Natural killer cell (primary cell): ENCODE results near the gene ITIH2. TPM values are rescaled to one million over a fixed set of nuclear protein-coding genes. Genes with fewer than 3 reads are reported as not detected.

ENCODE experiments used
- ATAC-seq, 3 donors: fragments of 150-1000 bp in 2 of 3; fragments of 200-7000 bp in 1 of 3; cut with Tn5 transposase; 1 replicate in 1 of 3; 2 replicates in 2 of 3; pipeline ENCODE4 v1.10.0; 2021; ENCODE audit warnings: mild to moderate bottlenecking in 2 of 3, moderate library complexity in 2 of 3
- DNase-seq, 2 donors: peaks; one replicate each; pipeline versions ENCODE4 v3.0.0 to v3.0.0-alpha.2; 2013 to 2021; ENCODE audit warnings: mixed read lengths in 1 of 2
- H3K27ac ChIP-seq: one replicate; pipeline ENCODE4 v1.5.1; 2013; ENCODE audit warnings: mild to moderate bottlenecking, low read length
- H3K27me3 ChIP-seq: one replicate; pipeline ENCODE4 v1.6.1; 2013; ENCODE audit warnings: low read length; ENCODE audit not compliant: control insufficient read depth, insufficient read depth
- H3K36me3 ChIP-seq: one replicate; pipeline ENCODE4 v1.6.1; 2013; ENCODE audit warnings: low read length; ENCODE audit not compliant: control insufficient read depth, insufficient read depth
- H3K4me1 ChIP-seq: one replicate; pipeline ENCODE4 v1.6.1; 2013; ENCODE audit warnings: low read length; ENCODE audit not compliant: control insufficient read depth, insufficient read depth
- H3K4me3 ChIP-seq: one replicate; pipeline ENCODE4 v1.5.1; 2013; ENCODE audit warnings: low read length
- H3K9me3 ChIP-seq: one replicate; pipeline ENCODE4 v1.6.1; 2013; ENCODE audit warnings: low read length; ENCODE audit not compliant: control insufficient read depth, insufficient read depth
- H3K27ac Mint-ChIP-seq, 2 donors: one replicate each; pipeline ENCODE4 v1.8.0; 2022; ENCODE audit warnings: mild to moderate bottlenecking in 2 of 2, mixed read lengths in 2 of 2, moderate library complexity in 1 of 2
- H3K27me3 Mint-ChIP-seq, 2 donors: one replicate each; pipeline ENCODE4 v1.8.0; 2022; ENCODE audit warnings: low read depth in 2 of 2, mixed read lengths in 2 of 2
- H3K36me3 Mint-ChIP-seq: one replicate; pipeline ENCODE4 v1.8.0; 2022; ENCODE audit warnings: mixed read lengths
- H3K4me1 Mint-ChIP-seq, 2 donors: one replicate each; pipeline ENCODE4 v1.8.0; 2022; ENCODE audit warnings: mixed read lengths in 2 of 2
- H3K4me3 Mint-ChIP-seq: one replicate; pipeline ENCODE4 v1.8.0; 2022; ENCODE audit warnings: mild to moderate bottlenecking, moderate library complexity, mixed read lengths
- H3K9me3 Mint-ChIP-seq, 2 donors: one replicate each; pipeline ENCODE4 v1.8.0; 2022; ENCODE audit warnings: mixed read lengths in 2 of 2
- CTCF ChIP-seq: fragments of 200-600 bp; IDR thresholded peaks from one replicate; pipeline ENCODE4 v1.8.0; 2022; ENCODE audit warnings: antibody characterized with exemption
- WGBS: methylation state at CpG from one replicate; pipeline ENCODE4 v1.1.7; 2013; ENCODE audit warnings: missing lambda C conversion rate; ENCODE audit not compliant: insufficient coverage; 5-methylcytosine and 5-hydroxymethylcytosine counted together
- intact Hi-C: fragments of 100-400 bp; cut with micrococcal nuclease; formaldehyde crosslinking; loops from one replicate; pipeline ENCODE4 v1.14.2; 2022
- total RNA-seq, 4 donors: library from RNA; stranded (reverse); fragments of 120-200 nt in 1 of 4; gene quantifications; one replicate each; pipeline versions ENCODE4 v1.2.3 to v1.2.4, GENCODE V29; 2013 to 2022

Gene ITIH2
- total RNA-seq, 3 donors from 2014 or later (not counting 1 experiment from before 2014, with no cell fraction given), result not detected

DNA sequence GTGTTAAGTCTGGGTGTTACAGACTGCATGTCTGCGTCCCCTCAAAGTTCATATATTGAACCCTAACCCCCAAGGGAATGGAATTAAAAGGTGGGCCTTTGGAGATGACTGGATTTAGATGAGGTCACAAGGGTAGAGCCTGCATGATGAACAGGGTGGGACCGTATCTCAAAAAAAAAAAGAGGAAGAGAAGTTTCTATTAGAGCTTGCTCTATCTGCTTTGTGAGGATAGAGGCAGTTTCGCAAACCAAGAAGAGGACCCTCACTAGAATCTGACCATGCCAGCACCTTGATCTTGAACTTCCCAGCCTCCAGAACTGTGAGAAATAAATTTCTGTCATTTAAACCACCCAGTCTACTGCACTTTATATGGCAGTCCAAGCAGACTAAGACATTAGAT, 83.3 kb downstream of the ITIH2 start:
- ATAC-seq (no peak), DNase-seq (no peak)
- Histone ChIP-seq H3K27me3 (no peaks in the 10 kb centered on the region), H3K9me3 (no peaks in the 10 kb centered on the region), H3K4me3 (no peak overlapping the region), H3K36me3 (peaks cover 3% of the 10 kb centered on the region), H3K4me1 (peaks cover 19% of the 10 kb centered on the region), H3K27ac (no peak overlapping the region)
- Mint-ChIP-seq H3K9me3 (no peaks in the 10 kb centered on the region), H3K27ac (no peak overlapping the region), H3K36me3 (no peaks in the 10 kb centered on the region), H3K4me1 (peaks cover 22 to 29% of the 10 kb centered on the region in 2 donors), H3K27me3 (no peaks in the 10 kb centered on the region), H3K4me3 (no peak overlapping the region)
- intact Hi-C loops, result no loop called here
- TF ChIP-seq CTCF, result no peak
- 35% methylated on average over 2 of the region's 3 CpGs for WGBS

DNA sequence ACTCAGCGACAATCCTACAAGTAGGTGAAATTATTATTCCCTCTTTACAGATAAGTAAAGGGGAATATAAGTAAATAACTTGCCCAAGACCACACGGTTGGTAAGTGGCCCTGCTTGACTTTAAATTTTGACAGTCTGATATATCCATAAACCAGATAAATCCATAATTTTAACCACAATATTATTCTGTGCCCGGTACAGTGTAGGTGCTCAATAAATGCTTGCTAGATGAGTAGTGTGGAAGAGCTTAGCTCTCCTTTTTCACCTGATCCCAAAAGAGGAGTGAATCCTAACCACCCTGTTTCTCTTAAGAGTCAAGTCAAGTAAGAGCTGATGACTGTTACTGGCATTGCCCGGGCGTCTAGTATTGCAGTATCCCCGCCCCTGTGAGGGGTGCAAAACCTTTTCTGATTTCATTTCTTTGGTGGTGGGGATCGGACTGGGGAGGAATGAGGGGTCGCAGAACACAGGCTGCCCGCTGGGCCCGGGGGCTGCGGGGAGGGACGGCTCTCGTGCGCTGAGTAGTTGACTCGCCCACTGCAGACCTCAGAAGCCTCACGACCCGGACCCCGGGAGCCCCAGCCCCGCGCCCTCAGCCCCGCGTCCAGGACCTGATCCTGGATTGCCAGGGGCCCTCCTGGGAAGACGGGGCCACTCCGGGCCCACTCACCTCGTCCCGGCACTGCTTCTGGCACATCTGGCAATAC, 84.2 kb downstream of the ITIH2 start:
- peaks cover 19% of the 10 kb centered on the region for H3K4me1 ChIP-seq
- peak in 1 of 2 donors; percentile 23 for DNase-seq
- no peak overlapping the region for H3K27ac Mint-ChIP-seq

DNA sequence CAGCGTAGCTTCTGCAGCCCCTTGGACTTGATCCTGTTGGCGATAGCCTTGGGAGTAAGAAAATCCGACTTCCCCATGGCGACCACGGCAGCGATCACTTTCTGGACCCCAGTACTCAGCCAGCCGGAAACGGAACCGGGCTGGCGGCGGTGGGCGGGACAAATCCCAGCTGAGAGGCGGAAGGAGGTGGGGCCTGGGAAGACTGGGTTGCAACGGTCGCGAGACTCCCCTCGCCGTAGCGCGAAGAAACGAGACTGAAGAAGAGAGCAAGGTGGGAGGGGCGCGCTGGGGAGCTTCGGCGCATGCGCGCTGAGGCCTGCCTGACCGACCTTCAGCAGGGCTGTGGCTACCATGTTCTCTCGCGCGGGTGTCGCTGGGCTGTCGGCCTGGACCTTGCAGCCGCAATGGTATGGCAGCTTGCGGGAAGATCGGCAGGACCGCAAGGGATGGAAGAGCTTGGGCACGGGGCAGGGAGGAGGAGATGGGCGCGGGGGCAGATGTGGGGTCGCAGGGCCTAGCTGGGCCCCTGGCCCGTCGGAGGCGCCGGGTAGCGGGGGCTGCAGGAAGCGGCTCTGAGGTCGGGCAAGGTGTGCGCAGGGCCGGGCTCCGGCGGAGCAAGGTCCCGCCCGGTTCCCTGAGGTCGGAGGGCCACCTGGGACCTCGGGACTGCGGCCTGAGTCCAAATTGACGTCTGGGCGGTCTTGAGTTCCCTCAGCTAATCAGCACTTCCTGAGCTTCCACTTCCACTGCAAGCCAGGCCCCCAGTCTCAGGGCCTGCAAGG, 84.9 kb downstream of the ITIH2 start, which contains the start of the genes ATP5F1C and KIN:
ATP5F1C (plus strand) TSS at position 321 of the 782 bp plus-strand sequence; CDS start at position 352, 31 bp downstream.
KIN (minus strand) TSS at position 137 of the 782 bp plus-strand sequence; CDS start at position 77, 60 bp downstream.
- ATAC-seq, result peak; percentile 96 to 98 (median 96)
- Histone ChIP-seq H3K27me3 (no peaks in the 10 kb centered on the region), H3K27ac (peak within 1 kb of the TSS; percentile 63), H3K36me3 (peaks cover 9% of the 10 kb centered on the region), H3K9me3 (no peaks in the 10 kb centered on the region), H3K4me1 (peaks cover 19% of the 10 kb centered on the region), H3K4me3 (peak within 1 kb of the TSS; percentile 87)
- intact Hi-C loops, result loop anchor here (1.0 kb wide), 1 partner anchor 30 kb away; the partner anchor contains the start of gene TAF3
- Mint-ChIP-seq H3K27ac (no peak within 1 kb of the TSS), H3K4me1 (peaks cover 38 to 45% of the 10 kb centered on the region in 2 donors), H3K9me3 (no peaks in the 10 kb centered on the region), H3K4me3 (no peak within 1 kb of the TSS), H3K27me3 (no peaks in the 10 kb centered on the region), H3K36me3 (no peaks in the 10 kb centered on the region)
- under 1% methylated on average over 59 of the region's 59 CpGs for WGBS
- no peak for TF ChIP-seq CTCF
- peak; percentile 96 to 99 for DNase-seq

More for the DNA sequence above, 84.2 kb downstream of the ITIH2 start:
- H3K9me3 Mint-ChIP-seq, result no peaks in the 10 kb centered on the region
- H3K27me3 Mint-ChIP-seq, result no peaks in the 10 kb centered on the region
- peak in 1 of 3 donors; percentile 3 for ATAC-seq
- intact Hi-C loops, result no loop called here
- H3K36me3 Mint-ChIP-seq, result no peaks in the 10 kb centered on the region
- TF ChIP-seq CTCF, result no peak
- peak overlapping the region; percentile 87 for H3K4me3 ChIP-seq
- no peak overlapping the region for H3K4me3 Mint-ChIP-seq
- peaks cover 31 to 38% of the 10 kb centered on the region in 2 donors for H3K4me1 Mint-ChIP-seq
- no peaks in the 10 kb centered on the region for H3K27me3 ChIP-seq
- peak overlapping the region; percentile 63 for H3K27ac ChIP-seq
- H3K9me3 ChIP-seq, result no peaks in the 10 kb centered on the region
- WGBS, result under 1% methylated on average over 24 of the region's 26 CpGs
- H3K36me3 ChIP-seq, result peaks cover 5% of the 10 kb centered on the region
